GM19324 (cell line): Measurements from ENCODE around the gene ADCY2.

Source experiments
- ATAC-seq: cut with Tn5 transposase; IDR thresholded peaks from one replicate; pipeline ENCODE4 v1.9.1; 2021; ENCODE audit warnings: mild to moderate bottlenecking, moderate library complexity; ENCODE audit not compliant: unreplicated experiment, low FRiP score

Gene ADCY2

GRCh38 chr5:7851617-7852289, 455.8 kb downstream of the ADCY2 start:
- ATAC-seq, result no peak

- no peak for ATAC-seq
These were observed 456.6 kb downstream of the ADCY2 start for GRCh38 chr5:7852542-7852941.

- no peak for ATAC-seq
These were observed 457.1 kb downstream of the ADCY2 start for GRCh38 chr5:7852988-7853387.

- ATAC-seq, result no peak
These were observed 459.7 kb downstream of the ADCY2 start for GRCh38 chr5:7855611-7856010.

GRCh38 chr5:7856855-7857254, 460.9 kb downstream of the ADCY2 start:
- ATAC-seq, result no peak

- no peak for ATAC-seq
These were observed 461.4 kb downstream of the ADCY2 start for GRCh38 chr5:7857361-7857760.

- no peak for ATAC-seq
These were observed 462.1 kb downstream of the ADCY2 start for GRCh38 chr5:7857926-7858632.

- no peak for ATAC-seq
These were observed 470.3 kb downstream of the ADCY2 start for GRCh38 chr5:7866196-7866595.

- ATAC-seq, result no peak
These were observed 471.3 kb downstream of the ADCY2 start for GRCh38 chr5:7867260-7867659.

- no peak for ATAC-seq
These were observed 472.5 kb downstream of the ADCY2 start for GRCh38 chr5:7868427-7868772.

- ATAC-seq, result peak; percentile 97
These were observed 473.0 kb downstream of the ADCY2 start, which contains the start of the genes FASTKD3 and MTRR for GRCh38 chr5:7868773-7869473. Gene FASTKD3, minus strand, starts transcription at chr5:7869031. Its CDS starts 948 bp downstream, at chr5:7868083. Gene MTRR, plus strand, starts transcription at chr5:7869148. Its CDS starts 1,647 bp downstream, at chr5:7870795.

GRCh38 chr5:7869474-7870136, 473.7 kb downstream of the ADCY2 start:
- peak; percentile 30 for ATAC-seq

- no peak for ATAC-seq
These were observed 475.7 kb downstream of the ADCY2 start for GRCh38 chr5:7871653-7872052.

GRCh38 chr5:7872517-7873130, 476.7 kb downstream of the ADCY2 start:
- no peak for ATAC-seq

GRCh38 chr5:7873216-7873615, 477.3 kb downstream of the ADCY2 start:
- no peak for ATAC-seq

- ATAC-seq, result no peak
These were observed 478.7 kb downstream of the ADCY2 start for GRCh38 chr5:7874639-7875038.

- ATAC-seq, result no peak
These were observed 479.2 kb downstream of the ADCY2 start for GRCh38 chr5:7875151-7875550.

GRCh38 chr5:7876867-7877266, 480.9 kb downstream of the ADCY2 start:
- ATAC-seq, result no peak

GRCh38 chr5:7877851-7878250, 481.9 kb downstream of the ADCY2 start:
- no peak for ATAC-seq

- peak; percentile 80 for ATAC-seq
These were observed 482.5 kb downstream of the ADCY2 start for GRCh38 chr5:7878381-7878873.
